Measurements from ENCODE around the gene PCDHA9.

The PCDHA9 gene

GRCh38 chr5:140877262-140877581 lies 29.0 kb downstream of the PCDHA9 start:
- no peak for DNase-seq

- DNase-seq = no peak
These were observed 33.9 kb downstream of the PCDHA9 start, which contains the start of gene PCDHA13 for GRCh38 chr5:140881889-140882590. PCDHA13 (plus strand) TSS chr5:140882124; CDS start chr5:140882269, 145 bp downstream.

GRCh38 chr5:140882591-140882899 lies 34.4 kb downstream of the PCDHA9 start:
- DNase-seq = no peak

GRCh38 chr5:140883373-140883772 lies 35.2 kb downstream of the PCDHA9 start:
- DNase-seq = no peak

GRCh38 chr5:140883927-140884697 lies 35.9 kb downstream of the PCDHA9 start:
- no peak for DNase-seq

Measured in stimulated activated CD4-positive, alpha-beta T cell treated with anti-CD3 and anti-CD28 coated beads, Interleukin-12 subunit alpha, Interleukin-12 subunit beta, amount 100 ng/mL, for 4 hours (primary cell).